SK-N-SH (cell line): ENCODE measurements around the gene ZEB2.
A peak's percentile ranks its signal among the peaks of the same experiment; 100 is the strongest.

Experiments used
- EP300 ChIP-seq, 2 experiments: IDR thresholded peaks; 2 replicates each; pipeline versions ENCODE4 v1.4.0 to v1.6.1; 2012; ENCODE audit warnings: borderline replicate concordance in 1 of 2, low read depth in 1 of 2, low read length in 1 of 2
- EZH2phosphoT487 ChIP-seq: fragments of 200-600 bp; sonication (generic); IDR thresholded peaks from 2 replicates; pipeline ENCODE4 v1.6.1; 2017; ENCODE audit warnings: low read depth, mixed run types, mild to moderate bottlenecking, antibody characterized with exemption, moderate library complexity, borderline replicate concordance
- JUND ChIP-seq: IDR thresholded peaks from 2 replicates; pipeline ENCODE4 v1.4.0; 2012
- MXI1 ChIP-seq: IDR thresholded peaks from 2 replicates; pipeline ENCODE4 v1.6.1; 2012; ENCODE audit warnings: mild to moderate bottlenecking, low read depth, low read length, improper control_type of control experiment
- RCOR1 ChIP-seq: fragments of 150-350 bp; IDR thresholded peaks from 2 replicates; pipeline ENCODE4 v1.6.1; 2017; ENCODE audit warnings: antibody characterized with exemption, low read length
- SIN3A ChIP-seq: IDR thresholded peaks from 2 replicates; pipeline ENCODE4 v1.6.1; 2012; ENCODE audit warnings: low read depth, mild to moderate bottlenecking, low read length, moderate library complexity, borderline replicate concordance
- TAF1 ChIP-seq: IDR thresholded peaks from 2 replicates; pipeline ENCODE4 v1.6.1; 2012; ENCODE audit warnings: low read depth, mild to moderate bottlenecking, low read length, moderate library complexity, borderline replicate concordance
- USF2 ChIP-seq: fragments of 150-350 bp; IDR thresholded peaks from 2 replicates; pipeline ENCODE4 v1.6.1; 2017; ENCODE audit warnings: antibody characterized with exemption, low read length, low read depth, borderline replicate concordance
- YY1 ChIP-seq: IDR thresholded peaks from 2 replicates; pipeline ENCODE4 v1.4.0; 2012; ENCODE audit warnings: low read depth, mild to moderate bottlenecking
- TF ChIP-seq, protein P1 (sequence below): fragments of 200-600 bp; sonication (generic); IDR thresholded peaks from 2 replicates; pipeline ENCODE4 v1.6.1; 2017; ENCODE audit warnings: antibody characterized with exemption, mild to moderate bottlenecking, moderate library complexity

DNA sequence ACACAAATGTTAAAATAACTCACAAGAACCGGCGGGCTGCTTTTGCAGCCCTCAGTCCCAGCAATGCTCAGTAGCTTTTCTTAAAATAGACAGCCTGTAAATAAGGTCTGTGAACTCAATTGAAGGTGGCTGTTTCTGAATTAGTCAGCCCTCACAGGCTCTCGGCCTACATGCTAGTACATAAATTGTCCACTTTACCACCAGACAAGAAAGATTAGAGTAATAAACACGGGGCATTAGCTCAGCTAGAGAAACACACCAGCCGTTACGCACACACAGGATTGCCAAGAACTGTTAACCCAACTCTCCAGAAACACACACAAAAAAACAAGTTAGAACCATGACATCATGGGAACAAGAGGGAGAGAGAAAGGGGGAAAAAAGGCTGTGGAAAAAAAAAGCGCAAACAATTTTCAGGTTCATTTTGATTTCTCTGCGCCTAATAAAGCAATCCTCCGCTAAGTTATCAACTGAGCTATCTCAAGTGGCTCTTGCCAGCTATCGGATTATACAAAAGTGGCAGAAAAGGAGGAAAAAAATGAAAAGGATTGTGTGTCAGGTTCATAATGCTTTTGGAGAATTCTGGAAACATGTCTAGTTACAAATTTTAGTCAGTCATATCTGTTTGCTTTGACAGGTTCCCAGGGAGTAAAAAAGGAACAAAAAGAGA, 89.1 kb downstream of the ZEB2 start:
- TF ChIP-seq, protein P1, sequence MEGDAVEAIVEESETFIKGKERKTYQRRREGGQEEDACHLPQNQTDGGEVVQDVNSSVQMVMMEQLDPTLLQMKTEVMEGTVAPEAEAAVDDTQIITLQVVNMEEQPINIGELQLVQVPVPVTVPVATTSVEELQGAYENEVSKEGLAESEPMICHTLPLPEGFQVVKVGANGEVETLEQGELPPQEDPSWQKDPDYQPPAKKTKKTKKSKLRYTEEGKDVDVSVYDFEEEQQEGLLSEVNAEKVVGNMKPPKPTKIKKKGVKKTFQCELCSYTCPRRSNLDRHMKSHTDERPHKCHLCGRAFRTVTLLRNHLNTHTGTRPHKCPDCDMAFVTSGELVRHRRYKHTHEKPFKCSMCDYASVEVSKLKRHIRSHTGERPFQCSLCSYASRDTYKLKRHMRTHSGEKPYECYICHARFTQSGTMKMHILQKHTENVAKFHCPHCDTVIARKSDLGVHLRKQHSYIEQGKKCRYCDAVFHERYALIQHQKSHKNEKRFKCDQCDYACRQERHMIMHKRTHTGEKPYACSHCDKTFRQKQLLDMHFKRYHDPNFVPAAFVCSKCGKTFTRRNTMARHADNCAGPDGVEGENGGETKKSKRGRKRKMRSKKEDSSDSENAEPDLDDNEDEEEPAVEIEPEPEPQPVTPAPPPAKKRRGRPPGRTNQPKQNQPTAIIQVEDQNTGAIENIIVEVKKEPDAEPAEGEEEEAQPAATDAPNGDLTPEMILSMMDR: no peak
- TF ChIP-seq EZH2phosphoT487 (no peak), RCOR1 (peak; percentile 56; the same call in 1 of the 2 replicates), USF2 (no peak), EP300 (IDR thresholded peaks at IDR 0.05; ENCODE audit: borderline replicate concordance in 1 of 2, low read depth in 1 of 2, low read length in 1 of 2) (peak in 1 of 2 experiments; percentile 42; a peak in 1 of 4 replicates), YY1 (no peak), MXI1 (no peak), TAF1 (no peak), JUND (no peak), SIN3A (no peak)
